Stimulated activated CD4-positive, alpha-beta T cell treated with anti-CD3 and anti-CD28 coated beads, Interleukin-4, amount 100 ng/mL, for 48 hours (primary cell): ENCODE measurements around the gene ZNF57.
"Not testable (repeated sequence)": the region's sequence is repeated elsewhere in the genome, so short reads cannot be mapped to it uniquely, and the experiment has no call there.

ENCODE experiments used
- DNase-seq, 2 donors: peaks; one replicate each; pipeline ENCODE4 v3.0.0-alpha.2; 2020; ENCODE audit warnings: low read depth in 2 of 2

Gene ZNF57

GRCh38 chr19:2900296-2901252, at the start of gene ZNF57:
Gene ZNF57, plus strand, starts transcription at chr19:2900928. Its CDS starts 118 bp downstream, at chr19:2901046.
- DNase-seq: peak; percentile 96 to 100

GRCh38 chr19:2852598-2852997, 48.1 kb upstream of the ZNF57 start:
- no peak for DNase-seq

- no peak for DNase-seq
Observed at GRCh38 chr19:2853015-2853606, 47.6 kb upstream of the ZNF57 start.

- no peak for DNase-seq
Observed at GRCh38 chr19:2854849-2855248, 45.9 kb upstream of the ZNF57 start.

- no peak for DNase-seq
Observed at GRCh38 chr19:2856457-2857050, 44.2 kb upstream of the ZNF57 start.

GRCh38 chr19:2858864-2859263, 41.9 kb upstream of the ZNF57 start:
- DNase-seq: no peak

- no peak for DNase-seq
Observed at GRCh38 chr19:2863816-2864215, 36.9 kb upstream of the ZNF57 start.

- DNase-seq: no peak
Observed at GRCh38 chr19:2865334-2866100, 35.2 kb upstream of the ZNF57 start.

GRCh38 chr19:2866495-2867024, 34.2 kb upstream of the ZNF57 start:
- no peak for DNase-seq

- DNase-seq: no peak
Observed at GRCh38 chr19:2867025-2867991, 33.4 kb upstream of the ZNF57 start, which contains the start of gene ZNF556. Gene ZNF556, plus strand, starts transcription at chr19:2867335. Its CDS starts 87 bp downstream, at chr19:2867422.

GRCh38 chr19:2869618-2870017, 31.1 kb upstream of the ZNF57 start:
- DNase-seq: no peak

GRCh38 chr19:2872175-2872574, 28.6 kb upstream of the ZNF57 start:
- peak in 1 of 2 donors; percentile 8 for DNase-seq

GRCh38 chr19:2877398-2878331, 23.1 kb upstream of the ZNF57 start:
- no peak for DNase-seq

GRCh38 chr19:2883686-2884439, 16.9 kb upstream of the ZNF57 start:
- no peak for DNase-seq

- no peak for DNase-seq
Observed at GRCh38 chr19:2885736-2886135, 15.0 kb upstream of the ZNF57 start.

- no peak for DNase-seq
Observed at GRCh38 chr19:2887391-2887914, 13.3 kb upstream of the ZNF57 start.

- peak; percentile 36 to 50 for DNase-seq
Observed at GRCh38 chr19:2888731-2889224, 11.9 kb upstream of the ZNF57 start.

GRCh38 chr19:2890531-2890930, 10.2 kb upstream of the ZNF57 start:
- DNase-seq: not testable (repeated sequence)
